Spleen (tissue), 11 donors: ENCODE measurements around the gene SYT14. TPM values are rescaled to one million over a fixed set of nuclear protein-coding genes. Genes with fewer than 3 reads are reported as not detected.
"Not testable (repeated sequence)": the region's sequence is repeated elsewhere in the genome, so short reads cannot be mapped to it uniquely, and the experiment has no call there.

Experiments
- DNase-seq: peaks from one replicate; pipeline ENCODE4 v3.0.0-alpha.2; 2020
- H3K27ac ChIP-seq, 8 donors: fragments of 200-600 bp; sonication (generic) in 7 of 8; 1 replicate in 4 of 8; 2 replicates in 4 of 8; pipeline versions ENCODE4 v1.5.0 to v1.8.0; 2016 to 2021; ENCODE audit warnings: inconsistent platforms in 4 of 8, mild to moderate bottlenecking in 4 of 8, moderate library complexity in 1 of 8
- H3K27me3 ChIP-seq, 7 donors: fragments of 200-600 bp; sonication (generic) in 6 of 7; replicated peaks in 1 of 7; 1 replicate in 4 of 7; 2 replicates in 3 of 7; pipeline versions ENCODE4 v1.5.0 to v1.8.0; 2016 to 2021; ENCODE audit warnings: inconsistent platforms in 3 of 7, mild to moderate bottlenecking in 1 of 7
- H3K36me3 ChIP-seq, 6 donors: fragments of 200-600 bp; sonication (generic) in 5 of 6; 1 replicate in 4 of 6; 2 replicates in 2 of 6; pipeline versions ENCODE4 v1.5.0 to v1.8.0; 2016 to 2021; ENCODE audit warnings: inconsistent platforms in 2 of 6
- H3K4me1 ChIP-seq, 6 donors: fragments of 200-600 bp; sonication (generic) in 5 of 6; 1 replicate in 3 of 6; 2 replicates in 3 of 6; pipeline versions ENCODE4 v1.5.0 to v1.8.0; 2016 to 2021; ENCODE audit warnings: inconsistent platforms in 3 of 6
- H3K4me3 ChIP-seq, 8 donors: fragments of 200-600 bp; sonication (generic) in 7 of 8; 1 replicate in 4 of 8; 2 replicates in 4 of 8; pipeline versions ENCODE4 v1.5.0 to v1.8.0; 2016 to 2021; ENCODE audit warnings: inconsistent platforms in 4 of 8, mild to moderate bottlenecking in 4 of 8, moderate library complexity in 2 of 8
- H3K9me3 ChIP-seq, 8 donors: fragments of 200-600 bp; sonication (generic) in 7 of 8; 1 replicate in 4 of 8; 2 replicates in 4 of 8; pipeline versions ENCODE4 v1.5.0 to v1.8.0; 2016 to 2021; ENCODE audit warnings: inconsistent platforms in 4 of 8
- POLR2A ChIP-seq, 3 donors: fragments of 450-650 bp; IDR thresholded peaks; one replicate each; pipeline ENCODE4 v1.5.1; 2017; ENCODE audit warnings: antibody characterized with exemption in 3 of 3, mild to moderate bottlenecking in 1 of 3
- POLR2AphosphoS5 ChIP-seq, 3 donors: sonication (generic); formaldehyde crosslinking; IDR thresholded peaks; one replicate each; pipeline ENCODE4 v1.5.1; 2017; ENCODE audit warnings: antibody characterized with exemption in 3 of 3
- WGBS, 5 donors: extraction: QIAGEN DNeasy Blood & Tissue Kit in 3 of 5; methylation state at CpG; one replicate each; pipeline versions ENCODE4 v1.1.5 to v1.1.7; 2013 to 2018; 5-methylcytosine and 5-hydroxymethylcytosine counted together
- intact Hi-C: fragments of 100-400 bp; cut with DNase I; formaldehyde crosslinking; loops from one replicate; pipeline ENCODE4 v1.15.0; 2023; ENCODE audit warnings: low total_unique reads
- polyA plus RNA-seq, 3 donors: library from polyadenylated mRNA; stranded (reverse); fragments of 200-250 nt; gene quantifications; one replicate each; pipeline ENCODE4 v1.2.1, GENCODE V29; 2013
- total RNA-seq, 7 donors: library from RNA; depleted of rRNA in 3 of 7; stranded (reverse); fragments of >200 nt in 3 of 7; fragmentation: NEBNext Ultra II Directional in 4 of 7; extraction: Animal tissue kit (Norgen Biotek cat#: 25700) in 4 of 7; gene quantifications; one replicate each; pipeline versions ENCODE4 v1.1.0 to v1.2.1, GENCODE V29; 2016 to 2021
- TF ChIP-seq, protein P1 (sequence below), 11 experiments: fragments of 200-600 bp in 7 of 11; fragments of 450-650 bp in 4 of 11; sonication (generic) in 4 of 11; IDR thresholded peaks in 8 of 11; conservative IDR thresholded peaks in 3 of 11; 1 replicate in 7 of 11; 2 replicates in 4 of 11; pipeline versions ENCODE4 v1.4.0 to v1.8.0; 2016 to 2021; ENCODE audit warnings: antibody characterized with exemption in 11 of 11, inconsistent platforms in 4 of 11, mild to moderate bottlenecking in 1 of 11
- donor health status: healthy with polysubstance abuse.
- donor health status: DM: no; HTN: no; CAD: no; lungs with moderate emphysema.
- donor health status: DM: no; HTN: no; CAD: no.
- donor health status: Bipolar disorder and iron deficiency.
- donor health status: healthy.
- donor health status: DM: no; HTN: no; CAD: no.
- donor health status: DM: yes; HTN: yes; CAD: no.

The SYT14 gene
- total and polyA plus RNA-seq, 10 donors: under 0.01 TPM; not detected in 9

DNA sequence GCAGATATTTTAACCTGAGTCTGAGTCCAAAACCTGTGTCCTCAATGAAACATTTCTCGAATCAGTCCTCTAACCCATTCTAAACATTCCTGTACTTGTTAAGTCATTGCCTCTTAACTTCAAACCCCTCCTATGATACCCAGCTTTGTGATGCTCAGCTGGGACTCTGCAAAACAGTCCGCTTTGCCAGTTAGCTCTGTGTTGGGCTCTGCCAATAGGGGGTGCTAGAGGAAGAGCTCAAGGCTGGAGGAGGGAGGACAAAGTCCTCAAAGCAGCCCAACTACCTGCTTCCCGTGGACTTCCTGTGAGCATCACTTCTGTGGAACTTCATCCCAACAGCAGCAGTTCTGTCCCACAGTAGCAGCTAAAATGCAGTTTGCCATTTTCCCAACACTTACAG is 38.1 kb upstream of the SYT14 start:
- TF ChIP-seq, protein P1, sequence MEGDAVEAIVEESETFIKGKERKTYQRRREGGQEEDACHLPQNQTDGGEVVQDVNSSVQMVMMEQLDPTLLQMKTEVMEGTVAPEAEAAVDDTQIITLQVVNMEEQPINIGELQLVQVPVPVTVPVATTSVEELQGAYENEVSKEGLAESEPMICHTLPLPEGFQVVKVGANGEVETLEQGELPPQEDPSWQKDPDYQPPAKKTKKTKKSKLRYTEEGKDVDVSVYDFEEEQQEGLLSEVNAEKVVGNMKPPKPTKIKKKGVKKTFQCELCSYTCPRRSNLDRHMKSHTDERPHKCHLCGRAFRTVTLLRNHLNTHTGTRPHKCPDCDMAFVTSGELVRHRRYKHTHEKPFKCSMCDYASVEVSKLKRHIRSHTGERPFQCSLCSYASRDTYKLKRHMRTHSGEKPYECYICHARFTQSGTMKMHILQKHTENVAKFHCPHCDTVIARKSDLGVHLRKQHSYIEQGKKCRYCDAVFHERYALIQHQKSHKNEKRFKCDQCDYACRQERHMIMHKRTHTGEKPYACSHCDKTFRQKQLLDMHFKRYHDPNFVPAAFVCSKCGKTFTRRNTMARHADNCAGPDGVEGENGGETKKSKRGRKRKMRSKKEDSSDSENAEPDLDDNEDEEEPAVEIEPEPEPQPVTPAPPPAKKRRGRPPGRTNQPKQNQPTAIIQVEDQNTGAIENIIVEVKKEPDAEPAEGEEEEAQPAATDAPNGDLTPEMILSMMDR (IDR thresholded peaks at IDR 0.05 in 8 of 11, conservative IDR thresholded peaks at IDR 0.05 in 3 of 11): no peak
- TF ChIP-seq POLR2A (IDR thresholded peaks at IDR 0.05) (no peak), POLR2AphosphoS5 (IDR thresholded peaks at IDR 0.05) (no peak)
- no peaks in the 10 kb centered on the region for H3K36me3 ChIP-seq
- H3K4me3 ChIP-seq: no peak overlapping the region
- no peak overlapping the region for H3K27ac ChIP-seq
- H3K4me1 ChIP-seq: no peaks in the 10 kb centered on the region
- intact Hi-C loops: no loop called here
- no peaks in the 10 kb centered on the region for H3K9me3 ChIP-seq
- DNase-seq: no peak
- WGBS, 5 donors: 59 to 69% (median 62%) methylated on average over 3 of the region's 3 CpGs
- H3K27me3 ChIP-seq: peaks cover 0 to 10% (median 0%) of the 10 kb centered on the region in 7 donors

DNA sequence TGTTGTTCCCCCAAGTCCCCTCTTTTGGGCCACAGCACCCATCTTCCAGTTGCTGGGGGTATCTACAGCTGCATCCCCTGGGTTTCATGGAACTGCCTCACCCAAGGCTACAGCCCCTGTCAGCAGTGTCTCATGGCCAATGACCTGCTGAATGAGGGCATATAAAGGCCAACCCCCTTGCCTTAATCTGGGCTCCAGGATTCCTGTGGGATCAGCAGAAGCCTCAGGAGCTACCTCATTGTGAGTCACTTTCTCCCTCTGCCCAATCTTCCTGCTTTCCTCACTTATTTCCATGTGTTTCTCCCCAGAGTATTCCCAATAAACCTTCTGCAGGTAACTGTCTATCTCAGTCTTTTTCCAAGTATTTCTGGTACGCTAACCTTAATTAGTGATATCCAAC is 37.3 kb upstream of the SYT14 start:
- no peak for DNase-seq
- Histone ChIP-seq H3K36me3 (no peaks in the 10 kb centered on the region), H3K4me1 (no peaks in the 10 kb centered on the region), H3K27ac (no peak overlapping the region), H3K4me3 (no peak overlapping the region), H3K27me3 (peaks cover 0 to 10% (median 0%) of the 10 kb centered on the region in 7 donors), H3K9me3 (no peaks in the 10 kb centered on the region)
- intact Hi-C loops: no loop called here
- WGBS, 5 donors: 87 to 97% (median 94%) methylated on average over 1 of the region's 1 CpG
- TF ChIP-seq POLR2AphosphoS5 (IDR thresholded peaks at IDR 0.05) (no peak), POLR2A (IDR thresholded peaks at IDR 0.05) (no peak)
- TF ChIP-seq, protein P1 (IDR thresholded peaks at IDR 0.05 in 8 of 11, conservative IDR thresholded peaks at IDR 0.05 in 3 of 11): no peak

DNA sequence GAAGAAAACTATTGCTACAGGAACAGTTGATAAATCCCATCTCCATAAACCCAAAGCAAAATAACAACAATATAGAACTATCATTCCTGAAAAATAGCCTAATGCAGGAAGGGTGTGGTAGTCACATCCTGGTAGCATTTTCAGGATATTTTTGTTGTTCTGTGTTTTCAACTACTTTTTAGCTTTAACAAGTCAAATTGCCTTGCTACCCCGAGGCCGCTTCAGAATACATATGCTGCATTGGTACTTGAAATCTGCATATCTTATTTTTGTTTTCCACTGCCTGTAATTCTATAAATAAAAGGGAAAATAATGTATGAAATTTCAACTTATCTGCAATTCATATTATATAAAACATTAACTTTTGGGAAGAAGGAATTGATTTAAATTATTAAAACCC is 36.8 kb upstream of the SYT14 start:
- Histone ChIP-seq H3K4me1 (no peaks in the 10 kb centered on the region), H3K4me3 (no peak overlapping the region), H3K36me3 (no peaks in the 10 kb centered on the region), H3K27me3 (peaks cover 0 to 6% (median 0%) of the 10 kb centered on the region in 7 donors), H3K9me3 (no peaks in the 10 kb centered on the region), H3K27ac (no peak overlapping the region)
- 86 to 96% (median 92%) methylated on average over 2 of the region's 2 CpGs for WGBS, 5 donors
- no peak for TF ChIP-seq POLR2AphosphoS5 (IDR thresholded peaks at IDR 0.05)
- no peak for TF ChIP-seq POLR2A (IDR thresholded peaks at IDR 0.05)
- TF ChIP-seq, protein P1 (IDR thresholded peaks at IDR 0.05 in 8 of 11, conservative IDR thresholded peaks at IDR 0.05 in 3 of 11): no peak
- intact Hi-C loops: no loop called here
- no peak for DNase-seq

DNA sequence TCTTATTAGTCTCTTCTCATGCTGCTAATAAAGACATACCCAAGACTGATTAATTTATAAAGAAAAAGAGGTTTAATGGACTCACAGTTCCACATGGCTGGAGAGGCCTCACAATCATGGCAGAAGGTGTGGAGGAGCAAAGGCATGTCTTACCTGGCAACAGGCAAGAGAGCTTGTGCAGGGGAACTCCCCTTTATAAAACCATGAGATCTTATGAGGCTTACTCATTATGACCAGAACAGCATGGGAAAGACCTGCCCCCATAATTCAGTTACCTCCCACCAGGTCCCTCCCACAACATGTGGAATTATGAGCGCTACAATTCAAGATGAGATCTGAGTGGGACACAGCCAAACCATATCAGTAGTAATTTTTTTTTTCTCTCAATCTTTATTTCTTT is 33.2 kb upstream of the SYT14 start:
- 88 to 94% (median 94%) methylated on average over 1 of the region's 1 CpG; no CpG with 5 or more reads in 2 of the 5 donors for WGBS, 5 donors
- not testable (repeated sequence) for DNase-seq

DNA sequence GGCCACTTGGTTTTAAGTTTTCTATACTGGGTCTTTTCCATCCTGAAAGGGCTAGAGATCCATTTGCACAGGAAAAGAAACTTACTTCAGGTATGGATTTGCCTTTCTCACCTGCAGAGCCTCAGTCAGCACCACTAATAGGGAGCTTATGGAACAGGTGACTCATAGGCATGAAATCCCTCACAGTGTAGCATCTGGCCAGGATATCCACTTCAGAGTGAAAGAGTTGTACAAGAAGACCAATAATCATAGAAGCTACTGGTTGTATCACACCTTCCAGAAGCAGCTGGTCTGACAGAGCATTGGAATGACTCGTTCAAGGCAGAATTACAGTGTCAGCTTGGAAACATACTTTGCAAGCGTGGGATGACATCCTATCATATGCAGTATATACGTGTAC is 26.3 kb upstream of the SYT14 start:
- no peak for DNase-seq
- no peaks in the 10 kb centered on the region for H3K4me1 ChIP-seq
- H3K27ac ChIP-seq: no peak overlapping the region
- no peaks in the 10 kb centered on the region for H3K36me3 ChIP-seq
- H3K9me3 ChIP-seq: peaks cover 0 to 7% (median 5%) of the 10 kb centered on the region in 8 donors
- TF ChIP-seq POLR2AphosphoS5 (IDR thresholded peaks at IDR 0.05): no peak
- TF ChIP-seq, protein P1 (IDR thresholded peaks at IDR 0.05 in 8 of 11, conservative IDR thresholded peaks at IDR 0.05 in 3 of 11): no peak
- no peak overlapping the region for H3K4me3 ChIP-seq
- intact Hi-C loops: no loop called here
- WGBS, 5 donors: 64 to 93% (median 76%) methylated on average over 3 of the region's 3 CpGs; no CpG with 5 or more reads in 2 of the 5 donors
- no peaks in the 10 kb centered on the region for H3K27me3 ChIP-seq

More for the DNA sequence above, 33.2 kb upstream of the SYT14 start:
- H3K4me3 ChIP-seq, H3K36me3 ChIP-seq, intact Hi-C loops, H3K27ac ChIP-seq, H3K27me3 ChIP-seq, H3K9me3 ChIP-seq, H3K4me1 ChIP-seq: not testable (repeated sequence)
